ENCODE data around the gene PROSER2.

- TF ChIP-seq YY1 (IDR thresholded peaks at IDR 0.05; ENCODE audit: insufficient read depth, insufficient read length) (no peak), ZNF274 (IDR thresholded peaks at IDR 0.05; ENCODE audit: low read depth, low read length) (no peak)
Observed at GRCh38 chr10:11835061-11835460, 11.9 kb downstream of the PROSER2 start.
